Gastrocnemius medialis (tissue), 4 donors: ENCODE measurements around the gene RPP14. TPM values are rescaled to one million over a fixed set of nuclear protein-coding genes. Genes with fewer than 3 reads are reported as not detected.

Experiments
- ATAC-seq, 2 donors: fragments of 150-250 bp; one replicate each; pipeline ENCODE4 v1.9.1; 2016
- DNase-seq, 2 donors: peaks; one replicate each; pipeline ENCODE4 v3.0.0-alpha.2; 2019
- H3K27ac ChIP-seq, 4 donors: fragments of 200-600 bp; sonication (generic); 1 replicate in 1 of 4; 2 replicates in 3 of 4; pipeline ENCODE4 v1.5.1; 2016 to 2018; ENCODE audit warnings: mild to moderate bottlenecking in 2 of 4, moderate library complexity in 1 of 4
- H3K27me3 ChIP-seq, 3 donors: fragments of 200-600 bp; sonication (generic) in 2 of 3; 1 replicate in 1 of 3; 2 replicates in 2 of 3; pipeline versions ENCODE4 v1.5.1 to v1.6.0; 2016 to 2019; ENCODE audit warnings: mild to moderate bottlenecking in 1 of 3, moderate library complexity in 1 of 3
- H3K36me3 ChIP-seq, 2 donors: fragments of 200-600 bp; sonication (generic) in 1 of 2; one replicate each; pipeline ENCODE4 v1.5.1; 2017 to 2018
- H3K4me1 ChIP-seq, 2 donors: fragments of 200-600 bp; sonication (generic) in 1 of 2; one replicate each; pipeline ENCODE4 v1.5.1; 2016 to 2017; ENCODE audit warnings: mild to moderate bottlenecking in 2 of 2
- H3K4me3 ChIP-seq, 4 donors: fragments of 200-600 bp; sonication (generic) in 3 of 4; 1 replicate in 1 of 4; 2 replicates in 3 of 4; pipeline ENCODE4 v1.5.1; 2016 to 2019; ENCODE audit warnings: mild to moderate bottlenecking in 2 of 4
- H3K9me3 ChIP-seq, 3 donors: fragments of 200-600 bp; sonication (generic) in 2 of 3; 1 replicate in 1 of 3; 2 replicates in 2 of 3; pipeline ENCODE4 v1.5.1; 2016 to 2019
- CTCF ChIP-seq, 5 experiments: fragments of 450-650 bp in 3 of 5; fragments of 200-600 bp in 2 of 5; sonication (generic) in 2 of 5; IDR thresholded peaks in 4 of 5; conservative IDR thresholded peaks in 1 of 5; 1 replicate in 4 of 5; 2 replicates in 1 of 5; pipeline ENCODE4 v1.5.1; 2016 to 2019; ENCODE audit warnings: antibody characterized with exemption in 5 of 5, mild to moderate bottlenecking in 3 of 5, moderate library complexity in 3 of 5
- POLR2A ChIP-seq, 2 donors: fragments of 450-650 bp; IDR thresholded peaks; one replicate each; pipeline ENCODE4 v1.6.1; 2017; ENCODE audit warnings: antibody characterized with exemption in 2 of 2, mild to moderate bottlenecking in 2 of 2, moderate library complexity in 2 of 2
- in situ Hi-C, 4 donors: fragments of 200-750 bp; cut with MboI; loops; one replicate each; pipeline versions ENCODE4 v1.15.0 to v1.8.0; 2017; ENCODE audit warnings: low sequenced_read_pairs in 4 of 4
- intact Hi-C: fragments of 100-400 bp; cut with DNase I; formaldehyde crosslinking; loops from one replicate; pipeline ENCODE4 v1.15.1; 2023; ENCODE audit warnings: low total_unique reads
- total RNA-seq, 4 donors: library from RNA; depleted of rRNA; stranded (reverse); fragments of >200 nt; gene quantifications; one replicate each; pipeline versions ENCODE4 v1.1.0 to v1.2.3, GENCODE V29; 2016

Gene RPP14
- total RNA-seq, 4 donors from 2014 or later = 16.6 to 28.9 (median 17.1) TPM

- Histone ChIP-seq H3K27ac (no peak overlapping the region), H3K36me3 (peaks cover 0 to 13% of the 10 kb centered on the region in 2 donors), H3K9me3 (no peaks in the 10 kb centered on the region), H3K4me3 (no peak overlapping the region), H3K27me3 (no peaks in the 10 kb centered on the region), H3K4me1 (peaks cover 0 to 2% of the 10 kb centered on the region in 2 donors)
- ATAC-seq (no peak), DNase-seq (no peak)
- in situ Hi-C loops = loop anchor here (5.0 to 10.0 kb wide), 4 partner anchors 90 to 210 kb away; no protein-coding TSS in a partner anchor
- intact Hi-C loops = no loop called here
- TF ChIP-seq CTCF (IDR thresholded peaks at IDR 0.05 in 4 of 5, conservative IDR thresholded peaks at IDR 0.05 in 1 of 5) = no peak
- no peak for TF ChIP-seq POLR2A (IDR thresholded peaks at IDR 0.05)
Measured at GRCh38 chr3:58322793-58323192, 16.7 kb downstream of the RPP14 start.

- no peak for TF ChIP-seq CTCF (IDR thresholded peaks at IDR 0.05 in 4 of 5, conservative IDR thresholded peaks at IDR 0.05 in 1 of 5)
- TF ChIP-seq POLR2A (IDR thresholded peaks at IDR 0.05) = no peak
- Histone ChIP-seq H3K36me3 (peaks cover 0 to 6% of the 10 kb centered on the region in 2 donors), H3K4me1 (peaks cover 0 to 2% of the 10 kb centered on the region in 2 donors), H3K27me3 (no peaks in the 10 kb centered on the region), H3K9me3 (no peaks in the 10 kb centered on the region), H3K27ac (no peak overlapping the region), H3K4me3 (no peak overlapping the region)
- in situ Hi-C loops (loop anchor here (5.0 to 10.0 kb wide), 4 partner anchors 89 to 209 kb away; no protein-coding TSS in a partner anchor), intact Hi-C loops (no loop called here)
- no peak for ATAC-seq
- DNase-seq = no peak
Measured at GRCh38 chr3:58323529-58324390, 17.7 kb downstream of the RPP14 start.

- in situ Hi-C loops = loop anchor here (5.0 to 10.0 kb wide), 4 partner anchors 88 to 208 kb away; no protein-coding TSS in a partner anchor
- no peak for ATAC-seq
- H3K27me3 ChIP-seq = no peaks in the 10 kb centered on the region
Measured at GRCh38 chr3:58324391-58325390, 18.6 kb downstream of the RPP14 start.

More at GRCh38 chr3:58324391-58325390, 18.6 kb downstream of the RPP14 start:
- H3K27ac ChIP-seq = peak overlapping the region in 2 of 4 donors; percentile 19 to 35
- no peak for TF ChIP-seq CTCF (IDR thresholded peaks at IDR 0.05 in 4 of 5, conservative IDR thresholded peaks at IDR 0.05 in 1 of 5)
- no peak for TF ChIP-seq POLR2A (IDR thresholded peaks at IDR 0.05)
- no peak for DNase-seq
- no peaks in the 10 kb centered on the region for H3K36me3 ChIP-seq
- peaks cover 0 to 2% of the 10 kb centered on the region in 2 donors for H3K4me1 ChIP-seq
- intact Hi-C loops = no loop called here
- no peak overlapping the region for H3K4me3 ChIP-seq
- no peaks in the 10 kb centered on the region for H3K9me3 ChIP-seq
